ENCODE data around the gene SCAF1.

DNA sequence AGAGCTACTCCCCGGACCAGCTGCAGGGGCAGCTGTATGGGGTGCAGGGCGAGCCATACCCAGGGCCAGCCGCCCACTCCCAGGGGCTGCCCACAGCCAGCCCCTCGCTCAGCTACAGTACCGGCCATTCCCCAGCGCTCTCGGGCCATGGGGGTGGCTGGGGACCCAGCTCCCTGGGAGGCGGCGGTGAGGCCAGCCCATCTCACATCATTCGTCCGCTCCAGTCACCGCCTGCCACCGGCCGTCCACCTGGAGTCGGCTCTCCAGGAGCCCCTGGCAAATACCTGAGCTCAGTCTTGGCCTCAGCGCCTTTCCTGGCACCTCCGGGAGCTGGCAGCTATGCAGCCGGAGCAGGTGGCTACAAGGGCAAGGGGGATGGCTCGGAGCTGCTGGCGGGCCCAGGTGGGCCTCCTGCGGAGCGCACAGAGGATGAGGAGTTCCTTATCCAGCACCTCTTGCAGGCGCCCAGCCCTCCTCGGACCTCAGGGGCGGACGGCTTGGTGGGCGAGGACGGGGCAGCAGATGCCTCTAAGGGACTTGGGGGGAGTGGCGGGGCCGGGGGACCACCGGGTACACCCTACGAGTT is 46.1 kb upstream of the SCAF1 start:
- TF ChIP-seq, protein P1, sequence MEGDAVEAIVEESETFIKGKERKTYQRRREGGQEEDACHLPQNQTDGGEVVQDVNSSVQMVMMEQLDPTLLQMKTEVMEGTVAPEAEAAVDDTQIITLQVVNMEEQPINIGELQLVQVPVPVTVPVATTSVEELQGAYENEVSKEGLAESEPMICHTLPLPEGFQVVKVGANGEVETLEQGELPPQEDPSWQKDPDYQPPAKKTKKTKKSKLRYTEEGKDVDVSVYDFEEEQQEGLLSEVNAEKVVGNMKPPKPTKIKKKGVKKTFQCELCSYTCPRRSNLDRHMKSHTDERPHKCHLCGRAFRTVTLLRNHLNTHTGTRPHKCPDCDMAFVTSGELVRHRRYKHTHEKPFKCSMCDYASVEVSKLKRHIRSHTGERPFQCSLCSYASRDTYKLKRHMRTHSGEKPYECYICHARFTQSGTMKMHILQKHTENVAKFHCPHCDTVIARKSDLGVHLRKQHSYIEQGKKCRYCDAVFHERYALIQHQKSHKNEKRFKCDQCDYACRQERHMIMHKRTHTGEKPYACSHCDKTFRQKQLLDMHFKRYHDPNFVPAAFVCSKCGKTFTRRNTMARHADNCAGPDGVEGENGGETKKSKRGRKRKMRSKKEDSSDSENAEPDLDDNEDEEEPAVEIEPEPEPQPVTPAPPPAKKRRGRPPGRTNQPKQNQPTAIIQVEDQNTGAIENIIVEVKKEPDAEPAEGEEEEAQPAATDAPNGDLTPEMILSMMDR (IDR thresholded peaks at IDR 0.05), result no peak
- no peak for TF ChIP-seq POLR2A (IDR thresholded peaks at IDR 0.05)
